Right renal cortex interstitium (tissue), 3 donors: ENCODE results near the gene JMJD8. TPM values are rescaled to one million over a fixed set of nuclear protein-coding genes. Genes with fewer than 3 reads are reported as not detected.
A peak's percentile ranks its signal among the peaks of the same experiment; 100 is the strongest.

Experiments
- DNase-seq, 3 donors: peaks; one replicate each; pipeline ENCODE4 v3.0.0-alpha.2; 2013; ENCODE audit warnings: low read depth in 3 of 3, low spot score in 2 of 3
- polyA plus RNA-seq, 3 donors: library from polyadenylated mRNA; unstranded; fragments of 120-200 nt; gene quantifications; one replicate each; pipeline ENCODE4 v1.2.1, GENCODE V29; 2013; ENCODE audit not compliant: insufficient read length in 3 of 3

JMJD8 gene
- polyA plus RNA-seq, 3 donors, result 56.0 to 68.0 (median 65.2) TPM

DNA sequence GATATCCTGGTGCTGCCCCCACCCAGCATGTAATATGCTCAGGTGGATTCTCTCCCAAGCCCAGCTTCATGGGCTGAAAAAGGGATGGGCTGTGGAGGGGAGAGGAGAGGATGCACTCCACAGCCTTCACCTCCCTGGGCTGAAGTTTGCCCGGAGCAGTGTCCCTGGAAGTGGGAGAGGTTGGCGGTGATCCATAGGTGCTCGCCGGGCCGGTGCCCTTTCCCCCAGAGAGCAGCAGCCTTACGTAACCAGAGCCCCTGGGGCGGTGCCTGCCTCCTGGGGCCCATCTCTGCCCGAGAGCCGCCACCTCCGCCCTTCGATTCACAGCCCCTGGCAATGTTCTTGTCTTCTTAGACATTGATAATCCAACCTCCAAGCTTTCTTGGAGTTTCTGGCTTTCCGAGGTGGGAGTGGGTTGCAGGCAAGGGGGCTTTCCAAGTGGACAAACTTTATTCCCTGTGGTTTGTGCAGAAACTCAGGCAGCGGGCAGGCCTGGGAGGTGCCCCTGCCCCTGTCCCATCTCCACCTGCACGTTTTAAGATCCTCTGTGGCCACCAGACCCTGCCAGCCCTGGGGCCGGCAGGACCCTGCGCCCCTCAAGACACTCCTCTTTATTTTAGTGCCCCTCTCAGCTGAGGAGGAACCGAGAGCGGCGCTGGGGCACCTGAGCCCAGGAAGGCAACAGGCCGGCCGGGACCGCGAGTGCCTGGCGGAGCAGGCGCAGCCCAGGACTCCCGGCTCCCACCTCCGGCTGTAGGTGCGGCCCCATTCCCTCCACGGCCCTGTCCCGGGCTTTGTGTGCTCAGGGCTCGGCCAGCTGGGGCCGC, 38.1 kb downstream of the JMJD8 start:
- no peak for DNase-seq

- no peak for DNase-seq
Observed at GRCh38 chr16:644556-644955, 39.6 kb downstream of the JMJD8 start.

DNA sequence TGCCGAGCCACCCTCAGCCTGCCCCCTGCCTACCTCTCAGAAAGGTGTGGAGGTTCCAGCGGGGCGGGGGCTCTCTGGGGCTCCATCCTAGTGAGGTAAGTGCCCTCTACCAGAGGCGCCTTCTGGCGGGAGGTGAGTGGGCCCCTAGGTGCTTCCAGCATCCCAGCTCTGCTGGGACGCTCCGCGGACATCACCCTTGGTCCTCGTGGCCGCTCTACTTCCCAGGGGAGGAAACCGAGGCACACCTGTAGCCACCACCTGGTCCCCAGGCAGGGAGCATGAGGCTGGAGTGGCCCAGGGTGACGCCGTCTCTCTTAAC, 41.1 kb downstream of the JMJD8 start:
- no peak for DNase-seq

- DNase-seq, result no peak
Observed at GRCh38 chr16:642189-643049, 41.7 kb downstream of the JMJD8 start.

- DNase-seq, result no peak
Observed at GRCh38 chr16:641326-642188, 42.6 kb downstream of the JMJD8 start, which contains the start of gene MCRIP2. Gene MCRIP2 (plus strand): TSS chr16:641828. CDS start chr16:641992, 164 bp downstream.

DNA sequence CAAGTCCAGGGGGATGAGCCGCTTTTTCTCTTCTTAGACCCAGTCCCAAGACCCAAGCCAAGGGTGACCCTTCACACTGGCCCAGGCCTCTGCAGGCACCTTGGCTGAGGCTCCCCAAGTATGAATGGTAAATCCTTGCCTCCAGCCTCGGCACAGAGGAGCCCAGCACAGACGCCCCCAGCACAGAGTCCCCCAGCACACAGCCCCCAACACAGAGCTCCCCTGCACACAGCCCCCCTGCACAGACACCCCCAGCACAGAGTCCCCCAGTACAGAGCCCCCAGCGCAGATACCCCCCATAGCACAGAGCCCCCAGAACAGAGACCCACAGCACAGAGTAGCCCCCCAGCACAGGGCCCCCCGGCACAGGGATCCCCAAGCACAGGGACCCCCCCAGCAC, 43.5 kb downstream of the JMJD8 start:
- DNase-seq, result no peak

- no peak for DNase-seq
Observed at GRCh38 chr16:638836-639235, 45.3 kb downstream of the JMJD8 start.

DNA sequence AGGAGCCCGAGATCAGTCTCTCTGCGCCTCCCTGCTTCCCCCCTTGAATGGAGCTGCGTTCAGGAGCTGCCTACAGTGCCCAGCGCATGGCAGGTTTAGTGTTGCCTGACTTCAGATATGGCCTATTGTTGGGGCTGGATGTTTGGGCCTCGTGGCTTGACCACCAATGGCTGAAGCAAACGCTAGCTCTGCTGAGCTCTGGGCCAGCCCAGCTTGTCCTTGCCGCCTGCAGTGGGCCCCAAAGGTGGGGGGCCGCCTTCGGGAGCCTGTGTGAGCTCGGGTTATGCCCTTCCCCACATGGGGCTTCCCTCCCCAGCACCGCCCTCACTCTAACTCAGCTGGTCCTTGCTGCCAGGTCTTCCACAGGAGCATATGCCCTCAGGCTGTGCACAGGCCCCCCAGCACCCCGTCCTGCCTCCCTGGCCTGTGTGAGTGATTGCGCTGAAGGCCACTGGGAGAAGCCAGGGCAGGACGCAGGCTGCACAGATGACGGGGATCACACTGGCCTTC, 46.0 kb downstream of the JMJD8 start:
- no peak for DNase-seq

DNA sequence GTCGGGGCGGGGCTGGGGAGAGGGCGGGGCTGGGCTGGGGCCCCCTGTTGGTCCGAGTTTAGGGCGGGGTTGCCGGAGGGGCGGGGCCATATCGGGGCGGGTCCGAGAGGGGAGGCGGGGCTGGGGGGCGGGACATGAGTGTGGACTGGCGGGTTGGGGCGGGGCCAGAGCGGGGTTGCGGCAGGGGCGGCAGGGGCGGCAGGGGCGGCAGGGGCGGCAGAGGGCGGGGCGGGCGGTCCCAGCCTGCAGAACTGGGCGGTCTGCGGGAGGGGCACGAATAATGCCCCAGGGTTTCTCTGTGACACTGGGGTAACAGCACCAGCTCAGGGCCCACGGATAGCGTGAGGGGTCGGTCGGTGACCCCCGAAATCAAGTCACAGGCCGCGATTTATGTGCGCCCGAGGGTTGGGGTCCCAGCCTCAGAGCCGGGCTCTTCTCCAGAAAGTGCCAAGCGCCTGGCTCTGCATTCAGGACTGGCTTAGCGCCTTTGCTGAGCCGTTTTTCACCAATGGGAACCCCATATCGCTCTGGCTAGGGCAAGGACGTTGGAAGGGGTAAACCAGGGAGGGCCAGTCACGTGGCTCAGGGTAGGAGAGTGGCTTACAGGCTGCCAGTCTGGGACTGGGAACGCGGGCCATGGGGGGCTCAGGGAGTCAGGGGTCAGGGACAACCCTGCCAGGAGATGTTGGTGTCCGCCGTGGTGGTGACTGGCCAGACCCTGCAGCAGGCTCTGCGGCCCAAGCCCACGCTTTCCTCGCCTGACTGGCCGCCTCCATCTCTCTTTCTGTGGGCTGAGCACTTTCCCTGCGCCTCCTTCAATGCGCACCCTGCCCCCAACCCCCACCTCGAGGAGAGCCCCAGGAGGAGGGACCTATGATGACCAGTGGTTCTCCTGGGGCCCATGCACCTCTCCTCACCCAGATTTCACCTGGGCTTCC, 46.8 kb downstream of the JMJD8 start:
- peak in 1 of 3 donors; percentile 74 for DNase-seq

- peak; percentile 77 to 88 (median 85) for DNase-seq
Observed at GRCh38 chr16:636206-637080, 47.7 kb downstream of the JMJD8 start, which contains the start of gene METTL26. Gene METTL26 (minus strand): TSS chr16:636305. CDS start chr16:636290, 15 bp downstream.

DNA sequence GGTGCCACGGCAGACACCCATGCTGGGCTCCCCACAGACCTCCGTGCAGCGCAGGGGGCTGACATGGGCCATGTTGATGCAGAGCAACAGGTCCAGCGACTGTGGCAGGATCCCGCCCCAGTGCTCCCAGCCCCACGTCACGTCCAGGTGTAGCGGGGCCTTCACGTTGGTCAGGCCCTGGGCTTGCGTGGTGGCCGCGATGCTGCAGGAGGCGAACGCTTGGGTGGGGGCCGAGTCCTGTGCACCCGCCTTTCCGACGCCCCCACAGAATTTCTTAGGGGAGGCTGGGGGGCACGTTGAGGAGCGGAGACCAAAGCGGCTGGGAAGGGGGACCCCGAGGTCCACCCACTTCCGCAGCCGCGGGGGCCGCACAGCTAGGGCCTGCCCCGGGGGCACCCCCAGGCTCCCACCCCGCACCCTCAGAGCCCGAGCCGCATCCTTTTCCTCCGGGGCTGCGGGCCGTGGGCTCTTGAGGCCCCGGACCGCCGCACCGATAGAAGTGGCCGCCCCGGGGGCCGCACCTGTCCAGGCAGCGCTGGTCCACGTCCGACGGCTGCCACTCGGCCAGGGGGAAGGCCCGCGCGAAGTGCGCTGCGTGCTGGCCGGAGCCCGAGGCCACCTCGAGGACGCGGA, 48.4 kb downstream of the JMJD8 start:
- DNase-seq, result no peak

- no peak for DNase-seq
Observed at GRCh38 chr16:634996-635395, 49.1 kb downstream of the JMJD8 start.

DNA sequence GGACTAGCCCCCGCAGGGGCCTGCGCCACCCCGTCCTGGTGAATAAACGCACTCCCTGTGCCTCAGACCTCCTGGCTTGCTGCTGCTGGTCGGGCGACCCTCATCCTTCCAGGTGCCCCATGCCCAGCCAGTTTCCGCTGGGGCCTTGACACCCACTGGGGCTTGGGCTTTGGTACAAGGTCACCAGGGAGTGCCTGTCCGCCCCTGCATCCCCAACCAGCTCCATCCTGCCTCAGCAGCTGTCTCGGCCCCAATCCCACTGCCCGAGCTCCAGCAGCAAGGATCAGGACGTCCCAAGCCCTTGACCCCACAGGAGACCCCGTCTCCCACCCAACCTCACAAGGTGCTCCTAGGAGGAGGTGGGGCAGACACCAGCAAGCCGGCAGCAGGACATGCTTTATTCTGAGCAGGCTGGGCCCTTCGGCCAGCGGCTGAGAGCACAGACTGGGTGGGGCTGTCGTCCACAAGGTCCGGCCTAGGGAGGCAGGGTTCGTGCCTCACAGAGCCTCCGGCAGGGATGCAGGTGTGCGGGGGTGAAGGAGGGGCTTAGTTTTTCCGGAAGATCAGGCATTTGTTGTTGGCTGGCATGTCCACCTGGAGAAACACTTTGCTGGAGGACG, 50.0 kb downstream of the JMJD8 start:
- no peak for DNase-seq

GRCh38 chr16:633336-634050, 50.6 kb downstream of the JMJD8 start:
- DNase-seq, result no peak

DNA sequence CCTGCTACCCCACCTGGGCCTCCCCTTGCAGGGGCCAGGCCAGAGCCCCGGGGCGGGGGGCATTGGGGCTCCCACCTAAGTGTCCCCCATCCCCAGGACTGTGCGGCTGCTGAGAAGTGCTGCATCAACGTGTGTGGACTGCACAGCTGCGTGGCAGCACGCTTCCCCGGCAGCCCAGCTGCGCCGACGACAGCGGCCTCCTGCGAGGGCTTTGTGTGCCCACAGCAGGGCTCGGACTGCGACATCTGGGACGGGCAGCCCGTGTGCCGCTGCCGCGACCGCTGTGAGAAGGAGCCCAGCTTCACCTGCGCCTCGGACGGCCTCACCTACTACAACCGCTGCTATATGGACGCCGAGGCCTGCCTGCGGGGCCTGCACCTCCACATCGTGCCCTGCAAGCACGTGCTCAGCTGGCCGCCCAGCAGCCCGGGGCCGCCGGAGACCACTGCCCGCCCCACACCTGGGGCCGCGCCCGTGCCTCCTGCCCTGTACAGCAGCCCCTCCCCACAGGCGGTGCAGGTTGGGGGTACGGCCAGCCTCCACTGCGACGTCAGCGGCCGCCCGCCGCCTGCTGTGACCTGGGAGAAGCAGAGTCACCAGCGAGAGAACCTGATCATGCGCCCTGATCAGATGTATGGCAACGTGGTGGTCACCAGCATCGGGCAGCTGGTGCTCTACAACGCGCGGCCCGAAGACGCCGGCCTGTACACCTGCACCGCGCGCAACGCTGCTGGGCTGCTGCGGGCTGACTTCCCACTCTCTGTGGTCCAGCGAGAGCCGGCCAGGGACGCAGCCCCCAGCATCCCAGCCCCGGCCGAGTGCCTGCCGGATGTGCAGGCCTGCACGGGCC, 51.4 kb downstream of the JMJD8 start:
- no peak for DNase-seq

DNA sequence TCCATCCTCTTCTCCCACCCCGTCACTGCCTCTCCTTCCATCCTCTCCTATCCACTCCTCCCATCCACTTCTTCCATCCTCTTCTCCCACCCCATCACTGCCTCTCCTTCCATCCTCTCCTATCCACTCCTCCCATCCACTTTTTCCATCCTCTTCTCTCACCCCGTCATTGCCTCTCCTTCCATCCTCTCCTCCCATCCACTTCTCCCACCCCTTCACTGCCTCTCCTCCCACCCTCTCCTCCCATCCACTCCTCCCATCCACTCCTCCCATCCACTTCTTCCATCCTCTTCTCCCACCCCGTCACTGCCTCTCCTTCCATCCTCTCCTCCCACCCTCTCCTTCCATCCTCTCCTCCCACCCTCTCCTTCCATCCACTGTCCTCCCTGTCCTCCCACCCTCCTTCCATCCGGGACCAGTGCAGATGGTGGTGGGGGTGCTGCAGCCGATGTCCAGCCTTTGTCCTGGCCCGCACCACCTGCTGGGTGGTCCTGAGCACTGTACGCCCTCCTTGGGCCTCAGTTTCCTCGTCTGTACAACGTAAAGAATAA, 52.3 kb downstream of the JMJD8 start:
- no peak for DNase-seq
